Measurements from ENCODE around the gene FAM168B. TPM values are rescaled to one million over a fixed set of nuclear protein-coding genes. Genes with fewer than 3 reads are reported as not detected.

Gene FAM168B
- total RNA-seq, 2 donors from 2014 or later, result 69.2 to 77.1 TPM

DNA sequence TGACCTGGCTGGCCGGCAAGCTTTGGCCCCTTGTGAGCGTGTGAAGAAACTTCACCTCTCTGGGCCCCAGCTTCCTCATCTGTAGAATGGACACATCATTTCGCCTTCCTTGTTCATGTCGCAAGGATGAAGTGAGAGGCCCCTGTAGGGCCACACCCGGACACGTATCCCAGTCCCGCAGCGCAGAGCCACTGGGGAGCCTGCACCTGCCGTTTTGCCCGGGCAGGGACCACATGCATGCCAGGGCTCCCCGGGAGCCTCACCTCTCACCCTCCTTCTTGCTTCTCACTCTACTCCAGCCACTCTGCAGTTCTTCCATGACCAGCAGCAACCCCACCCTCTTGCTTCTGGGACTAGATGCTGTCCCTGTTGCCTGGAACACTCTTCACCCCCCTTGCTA lies 77.5 kb downstream of the FAM168B start:
- no peak for ATAC-seq (replicated peaks)
- no peaks in the 10 kb centered on the region for H3K9me3 Mint-ChIP-seq
- no peaks in the 10 kb centered on the region for H3K36me3 Mint-ChIP-seq (ENCODE audit: low read depth)
- no peak overlapping the region for H3K4me3 Mint-ChIP-seq
- peaks cover 18% of the 10 kb centered on the region for H3K27me3 Mint-ChIP-seq
- H3K27ac Mint-ChIP-seq, result no peak overlapping the region
- H3K4me1 Mint-ChIP-seq, result no peaks in the 10 kb centered on the region

DNA sequence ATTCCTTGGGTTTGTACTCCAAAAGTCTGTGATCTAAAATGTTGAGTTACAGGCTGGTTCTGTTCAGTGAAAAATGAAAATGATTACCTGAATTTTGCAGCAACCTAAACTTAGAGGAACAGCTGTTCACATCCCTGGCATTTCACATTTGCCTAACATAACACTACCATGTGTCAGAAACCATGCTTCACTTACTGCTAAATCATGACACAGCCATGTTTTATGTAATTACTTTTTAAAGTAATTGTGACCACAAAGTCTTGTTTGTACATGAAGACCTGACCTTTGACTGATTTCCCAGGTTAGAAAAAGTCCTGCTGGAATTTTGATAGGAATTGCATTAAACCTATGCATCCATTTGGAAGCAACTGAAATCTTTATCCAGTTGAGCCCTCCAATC lies 79.1 kb downstream of the FAM168B start:
- no peak overlapping the region for H3K27ac Mint-ChIP-seq
- H3K27me3 Mint-ChIP-seq, result peaks cover 18% of the 10 kb centered on the region
- no peaks in the 10 kb centered on the region for H3K4me1 Mint-ChIP-seq
- H3K4me3 Mint-ChIP-seq, result no peak overlapping the region
- no peaks in the 10 kb centered on the region for H3K36me3 Mint-ChIP-seq (ENCODE audit: low read depth)
- no peak for ATAC-seq (replicated peaks)
- no peaks in the 10 kb centered on the region for H3K9me3 Mint-ChIP-seq

DNA sequence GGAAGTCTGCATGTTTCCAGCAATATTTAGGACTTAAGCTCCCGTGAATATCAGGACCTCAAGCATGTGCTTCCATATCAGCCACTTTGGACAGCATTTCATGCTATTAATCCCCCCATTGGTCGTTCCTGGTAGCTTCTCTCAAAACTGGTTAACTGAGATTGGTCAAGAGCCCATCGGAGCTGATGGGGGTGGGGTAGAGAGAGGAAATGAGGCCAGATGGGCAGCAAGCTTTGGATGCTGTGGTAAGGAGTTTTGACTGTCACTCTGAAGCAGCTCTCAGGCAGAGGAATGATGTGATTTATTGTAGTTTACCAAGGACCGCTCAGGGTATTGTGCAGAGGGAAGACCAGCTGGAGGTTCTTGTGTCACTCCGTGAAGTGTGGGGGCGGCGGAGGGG lies 81.8 kb downstream of the FAM168B start:
- no peaks in the 10 kb centered on the region for H3K36me3 Mint-ChIP-seq (ENCODE audit: low read depth)
- ATAC-seq (replicated peaks), result no peak
- H3K27me3 Mint-ChIP-seq, result peaks cover 14% of the 10 kb centered on the region
- H3K9me3 Mint-ChIP-seq, result no peaks in the 10 kb centered on the region
- no peak overlapping the region for H3K27ac Mint-ChIP-seq
- no peaks in the 10 kb centered on the region for H3K4me1 Mint-ChIP-seq
- H3K4me3 Mint-ChIP-seq, result no peak overlapping the region

DNA sequence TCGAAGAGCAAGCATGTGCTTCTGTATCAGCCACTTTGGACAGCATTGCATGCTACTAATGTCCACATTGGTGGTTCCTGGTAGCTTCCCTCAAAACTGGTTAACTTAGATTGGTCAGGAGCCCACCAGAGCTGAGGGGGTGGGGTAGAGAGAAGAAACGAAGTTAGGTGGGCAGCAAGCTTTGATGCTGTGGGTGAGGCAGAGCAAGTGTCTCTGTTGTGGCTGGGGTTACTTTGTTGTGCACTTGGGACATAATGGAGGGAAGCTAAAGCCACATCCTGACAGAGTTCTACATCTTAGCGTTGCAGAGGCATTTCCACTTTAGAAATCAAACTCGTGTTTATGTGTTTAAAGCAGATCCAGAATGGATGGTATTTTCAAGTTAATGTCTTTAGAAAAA lies 82.7 kb downstream of the FAM168B start:
- Mint-ChIP-seq H3K27ac (no peak overlapping the region), H3K27me3 (peaks cover 10% of the 10 kb centered on the region), H3K4me1 (no peaks in the 10 kb centered on the region), H3K36me3 (ENCODE audit: low read depth) (no peaks in the 10 kb centered on the region), H3K4me3 (no peak overlapping the region), H3K9me3 (no peaks in the 10 kb centered on the region)
- no peak for ATAC-seq (replicated peaks)

DNA sequence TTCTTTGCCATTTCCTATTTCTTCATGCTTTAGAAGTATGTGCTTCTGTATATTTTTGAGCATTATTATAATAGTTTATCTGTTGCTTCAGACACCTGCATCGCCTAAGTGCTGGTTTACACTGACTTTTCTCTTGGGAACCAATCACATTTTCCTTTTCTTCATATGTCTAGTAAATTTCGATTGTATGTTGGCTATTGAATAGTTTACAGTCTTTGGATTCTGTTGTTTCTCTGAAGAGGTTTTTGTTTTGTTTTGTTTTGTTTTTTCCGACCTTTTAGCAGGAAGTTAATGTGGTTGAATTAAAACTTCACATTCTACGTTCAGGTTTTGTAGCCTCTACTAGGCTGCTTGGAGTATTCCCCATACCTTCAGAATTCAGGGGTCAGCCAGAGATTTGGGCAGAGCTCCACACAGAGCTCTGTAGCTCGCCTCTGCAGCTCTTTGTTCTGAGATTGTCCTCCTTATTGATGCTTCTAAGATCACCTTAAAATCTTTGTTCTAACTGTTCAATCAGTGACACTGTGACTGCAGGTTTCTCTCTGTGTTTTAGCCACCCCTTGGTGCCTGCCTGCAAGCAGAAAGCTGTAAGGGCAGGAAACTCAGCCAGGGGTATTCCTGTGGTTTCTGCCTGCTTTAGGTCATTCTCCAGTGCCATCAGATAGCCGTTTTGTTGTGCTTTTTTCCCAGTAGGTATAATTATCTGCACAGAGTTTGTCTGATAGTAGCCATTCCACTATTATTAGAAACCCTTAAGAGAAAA lies 83.4 kb downstream of the FAM168B start:
- Mint-ChIP-seq H3K36me3 (ENCODE audit: low read depth) (no peaks in the 10 kb centered on the region), H3K27me3 (peaks cover 10% of the 10 kb centered on the region), H3K27ac (no peak overlapping the region), H3K4me1 (no peaks in the 10 kb centered on the region), H3K4me3 (no peak overlapping the region), H3K9me3 (no peaks in the 10 kb centered on the region)
- no peak for ATAC-seq (replicated peaks)

DNA sequence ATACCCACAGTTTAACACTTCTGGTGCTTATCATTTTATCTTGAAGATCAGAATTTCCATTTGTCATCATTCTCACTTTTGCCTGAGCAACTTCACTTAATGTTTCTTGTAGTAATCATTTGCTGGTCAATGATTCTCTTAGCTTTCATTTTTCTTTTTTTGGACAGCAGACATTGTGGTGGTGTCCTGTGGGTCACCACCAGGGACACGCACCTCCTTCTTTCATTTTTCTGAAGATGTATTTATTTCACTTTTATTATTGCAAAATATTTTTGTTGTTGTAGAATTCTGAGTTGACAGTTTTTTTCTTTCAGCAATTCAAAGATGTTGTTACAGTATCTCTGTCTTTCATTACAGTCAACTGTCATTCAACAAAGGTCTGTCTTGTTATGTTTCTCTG lies 84.3 kb downstream of the FAM168B start:
- Mint-ChIP-seq H3K27me3 (peaks cover 7% of the 10 kb centered on the region), H3K36me3 (ENCODE audit: low read depth) (no peaks in the 10 kb centered on the region), H3K4me1 (no peaks in the 10 kb centered on the region), H3K4me3 (no peak overlapping the region), H3K27ac (no peak overlapping the region), H3K9me3 (no peaks in the 10 kb centered on the region)
- ATAC-seq (replicated peaks), result no peak

DNA sequence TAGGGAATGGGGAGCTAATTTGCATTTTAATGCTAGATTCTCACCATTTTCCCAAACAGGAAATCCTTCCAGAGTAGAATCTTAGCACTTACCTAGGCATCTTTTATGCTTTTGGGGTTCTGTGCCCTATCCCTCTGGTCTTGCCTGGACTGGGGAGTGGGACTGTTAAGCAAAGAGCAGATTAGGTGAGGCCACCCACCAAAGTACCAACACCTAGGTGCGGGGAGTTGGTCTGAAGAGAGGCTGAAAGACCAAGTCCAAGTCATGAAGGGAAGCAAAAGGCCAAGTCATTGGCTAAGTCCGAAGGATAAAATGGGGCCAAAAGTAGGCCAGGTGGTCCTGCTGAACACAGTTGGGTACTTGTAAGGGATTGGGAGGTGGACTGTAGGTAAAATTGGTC lies 86.7 kb downstream of the FAM168B start:
- Mint-ChIP-seq H3K36me3 (ENCODE audit: low read depth) (no peaks in the 10 kb centered on the region), H3K9me3 (no peaks in the 10 kb centered on the region), H3K4me1 (no peaks in the 10 kb centered on the region), H3K27me3 (peaks cover 9% of the 10 kb centered on the region), H3K27ac (no peak overlapping the region), H3K4me3 (no peak overlapping the region)
- ATAC-seq (replicated peaks), result no peak

DNA sequence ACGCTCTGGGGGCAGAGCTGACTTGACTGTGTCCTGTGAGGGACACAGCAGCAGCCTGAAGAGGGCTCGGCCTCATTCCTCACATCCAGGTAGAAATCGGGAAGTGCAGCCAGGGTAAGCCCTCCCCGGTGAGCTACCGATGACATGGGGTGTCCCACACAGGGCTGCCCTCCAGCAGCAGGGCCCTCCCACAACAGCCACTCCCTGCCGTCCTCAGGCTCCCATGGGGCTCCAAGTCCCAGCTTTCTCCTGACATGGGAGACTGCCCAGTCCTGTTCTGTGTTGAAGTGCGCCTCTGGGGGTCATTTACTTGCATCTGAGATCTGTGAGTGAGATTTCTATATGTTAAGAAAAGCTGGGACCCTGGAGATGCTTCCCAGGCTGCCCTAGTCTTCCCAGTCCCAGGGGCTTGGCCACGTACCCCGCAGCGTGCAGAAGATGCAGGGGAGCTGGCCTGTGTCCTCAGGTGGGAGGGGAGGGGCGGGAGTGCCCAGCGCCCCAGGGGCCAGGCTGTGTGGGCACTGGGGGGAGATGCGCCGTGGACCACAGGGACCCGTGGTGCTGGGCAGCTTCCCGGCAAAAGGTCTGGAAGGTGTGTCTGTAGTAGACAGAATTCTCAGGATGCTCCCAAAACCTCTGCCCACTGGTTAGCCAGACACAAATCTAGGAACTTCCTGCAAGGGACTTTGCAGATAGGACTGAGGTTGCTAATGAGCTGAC lies 87.9 kb downstream of the FAM168B start:
- no peaks in the 10 kb centered on the region for H3K4me1 Mint-ChIP-seq
- ATAC-seq (replicated peaks), result no peak
- H3K4me3 Mint-ChIP-seq, result no peak overlapping the region

DNA sequence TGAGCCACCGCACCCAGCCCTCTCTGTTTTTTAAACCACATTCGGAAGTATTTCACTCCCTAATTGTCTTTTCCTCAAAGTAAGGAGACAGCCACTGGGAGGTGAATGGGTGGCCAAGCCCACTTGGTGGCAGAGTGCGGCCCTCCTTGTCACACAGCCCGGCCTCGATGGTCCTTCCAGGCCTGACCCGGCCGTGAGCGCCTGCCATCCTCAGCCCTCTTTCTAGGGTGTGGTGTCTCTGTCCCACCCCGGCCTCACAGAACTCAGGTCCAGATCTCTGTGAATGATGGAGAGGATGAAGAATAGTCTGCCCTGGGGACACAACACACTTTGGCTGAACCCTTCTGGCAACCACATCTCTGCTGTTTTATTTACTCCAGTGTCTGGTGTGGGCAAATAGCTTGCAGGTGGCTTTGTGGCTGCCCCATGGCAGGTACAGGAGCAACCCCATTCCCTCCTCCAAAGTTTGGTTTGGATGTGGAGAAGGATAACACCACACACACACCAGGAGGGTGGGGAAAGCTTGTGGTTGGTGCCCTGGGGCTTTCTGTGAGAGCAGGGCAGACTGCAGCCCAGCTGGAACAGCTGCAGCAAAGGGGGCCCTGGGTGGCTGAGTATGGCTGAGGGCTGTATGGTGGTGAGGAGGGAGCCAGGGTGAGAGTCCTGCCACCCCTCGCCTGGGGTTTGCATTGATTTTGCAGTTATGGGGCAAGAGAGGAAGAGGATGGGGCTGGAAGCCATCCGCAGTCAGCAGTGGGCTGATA lies 88.6 kb downstream of the FAM168B start:
- Mint-ChIP-seq H3K27ac (no peak overlapping the region), H3K27me3 (peaks cover 9% of the 10 kb centered on the region), H3K36me3 (ENCODE audit: low read depth) (no peaks in the 10 kb centered on the region), H3K4me1 (no peaks in the 10 kb centered on the region), H3K4me3 (no peak overlapping the region), H3K9me3 (no peaks in the 10 kb centered on the region)
- no peak for ATAC-seq (replicated peaks)

More for the DNA sequence above, 87.9 kb downstream of the FAM168B start:
- no peaks in the 10 kb centered on the region for H3K9me3 Mint-ChIP-seq
- H3K27me3 Mint-ChIP-seq, result peaks cover 5% of the 10 kb centered on the region
- no peaks in the 10 kb centered on the region for H3K36me3 Mint-ChIP-seq (ENCODE audit: low read depth)
- no peak overlapping the region for H3K27ac Mint-ChIP-seq

DNA sequence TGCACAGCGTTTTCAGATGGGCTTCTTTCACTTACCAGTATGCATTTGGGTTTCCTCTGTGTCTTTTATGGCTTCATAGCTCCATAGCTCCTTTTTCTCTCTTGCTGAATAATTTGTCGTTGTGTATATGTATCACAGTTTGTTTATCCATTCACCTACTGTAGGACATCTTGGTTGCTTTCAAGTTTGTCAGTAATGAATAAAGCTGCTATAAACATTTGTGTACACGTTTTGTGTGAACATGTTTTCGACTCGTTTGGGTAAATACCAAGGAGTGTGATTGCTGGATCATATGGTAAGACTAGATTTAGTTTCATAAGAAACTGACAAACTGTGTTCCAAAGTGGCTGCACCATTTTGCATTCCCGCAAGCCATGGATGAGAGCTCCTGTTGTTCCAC lies 94.7 kb downstream of the FAM168B start:
- H3K36me3 Mint-ChIP-seq (ENCODE audit: low read depth), result no peaks in the 10 kb centered on the region
- H3K4me3 Mint-ChIP-seq, result no peak overlapping the region
- H3K27me3 Mint-ChIP-seq, result peaks cover 11% of the 10 kb centered on the region
- no peak for ATAC-seq (replicated peaks)
- H3K4me1 Mint-ChIP-seq, result no peaks in the 10 kb centered on the region
- no peak overlapping the region for H3K27ac Mint-ChIP-seq
- no peaks in the 10 kb centered on the region for H3K9me3 Mint-ChIP-seq

Other genes starting within 250 kb of the FAM168B start
- 10 to 100 TPM; 59.8 to 64.5 TPM for gene PLEKHB2, start 11.9 kb upstream of the FAM168B start, total RNA-seq
- gene POTEE, start 116.1 kb upstream of the FAM168B start, total RNA-seq, result 1 to 10 TPM in 1 of 2 donors, under 1 TPM in 1; 0.61 to 1.7 TPM

Measured in activated T-helper 17 cell treated with anti-CD3 and anti-CD28 coated beads, Interleukin-2, amount 50 U/mL, for 72 hours (primary cell).